NCI-H524 (cell line): ENCODE results near the gene RGS12.

ENCODE experiments used
- DNase-seq, 2 experiments: peaks; one replicate each; lab custom pipeline; 2025; lab: John Stamatoyannopoulos, UW

Gene RGS12

DNA sequence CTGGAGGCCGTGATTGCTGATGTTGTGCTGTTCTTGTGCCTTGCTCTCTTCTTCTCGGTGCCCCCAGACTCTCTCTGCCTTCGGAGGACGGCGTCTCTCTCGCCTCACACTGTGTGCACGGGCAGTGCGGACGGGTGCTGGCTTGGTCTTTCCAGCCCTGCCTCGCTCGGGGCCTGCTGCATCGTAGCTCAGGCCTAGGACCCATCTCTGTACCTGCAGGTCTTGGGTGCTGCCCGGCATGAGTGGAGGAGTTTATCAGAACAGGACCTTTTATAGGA, 18.2 kb downstream of the RGS12 start:
- no peak for DNase-seq

DNA sequence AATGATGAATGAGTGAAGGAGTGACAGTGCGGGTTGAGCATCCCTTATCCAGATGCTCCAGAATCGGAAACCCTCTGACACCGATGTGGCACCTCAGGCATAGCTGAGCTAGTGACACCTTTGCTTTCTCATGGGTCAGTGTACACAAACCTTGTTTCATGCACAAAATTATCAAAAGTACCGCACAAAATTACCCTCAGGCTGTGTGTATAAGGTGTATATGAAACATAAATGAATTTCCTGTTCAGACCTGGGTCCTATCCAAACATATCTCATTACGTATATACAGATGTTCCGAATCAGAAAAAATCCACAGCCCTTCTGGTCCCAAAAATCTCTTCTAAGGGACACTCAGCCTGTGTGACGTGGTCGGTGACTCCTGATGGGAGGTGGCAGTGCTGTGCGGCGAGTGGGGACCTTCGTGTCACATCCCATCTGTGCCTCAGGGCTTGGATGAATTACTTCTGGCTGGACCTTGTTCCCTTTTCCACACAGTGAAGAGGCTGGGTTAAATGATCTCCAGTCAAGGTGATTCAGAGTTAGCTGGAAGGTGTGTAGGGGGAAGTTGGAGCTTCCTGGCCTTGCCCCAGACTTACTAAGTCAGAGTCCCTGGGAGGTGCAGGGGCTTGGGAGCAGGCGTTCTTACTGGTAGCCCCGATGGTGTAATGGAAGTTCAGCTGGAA, 18.8 kb downstream of the RGS12 start:
- no peak for DNase-seq

DNA sequence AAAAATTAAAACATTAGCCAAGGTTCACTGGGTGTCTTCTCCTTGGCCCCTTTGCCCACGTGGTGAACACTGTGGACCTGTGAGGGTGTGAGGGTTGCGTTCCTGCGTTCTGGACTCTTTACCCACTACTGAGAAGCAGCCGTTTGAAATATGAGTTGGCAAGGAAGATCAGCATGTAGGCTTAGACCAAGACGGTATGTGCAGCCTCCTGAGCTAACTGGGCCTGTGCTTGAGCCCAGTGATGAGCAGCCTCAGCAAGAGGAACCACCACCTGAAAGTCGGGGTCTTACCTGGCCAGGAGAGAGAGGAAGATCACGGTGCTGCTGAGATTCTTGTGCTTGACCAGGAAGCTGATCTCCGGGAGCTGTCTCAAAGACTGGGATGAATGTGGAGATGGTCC, 19.5 kb downstream of the RGS12 start:
- DNase-seq = no peak

DNA sequence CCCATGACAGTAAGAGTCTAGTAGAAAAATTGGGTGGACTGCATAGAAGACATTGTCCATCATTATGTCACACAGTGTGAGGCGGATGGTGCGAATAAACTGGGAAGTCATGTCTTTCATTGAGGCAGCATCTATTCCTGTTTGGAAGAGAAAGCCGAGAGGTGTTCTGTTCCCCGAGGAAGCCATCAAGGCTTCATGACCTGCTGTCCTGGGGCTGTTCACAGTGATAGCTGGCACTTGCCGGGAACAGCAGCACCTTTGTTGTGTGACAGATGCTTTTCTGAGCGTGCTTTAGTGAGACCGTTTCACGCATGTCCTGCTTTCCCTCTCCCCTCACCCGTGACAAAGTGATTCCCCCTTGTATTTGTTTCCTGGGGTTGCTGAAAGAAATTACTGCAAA, 20.3 kb downstream of the RGS12 start:
- DNase-seq = no peak

DNA sequence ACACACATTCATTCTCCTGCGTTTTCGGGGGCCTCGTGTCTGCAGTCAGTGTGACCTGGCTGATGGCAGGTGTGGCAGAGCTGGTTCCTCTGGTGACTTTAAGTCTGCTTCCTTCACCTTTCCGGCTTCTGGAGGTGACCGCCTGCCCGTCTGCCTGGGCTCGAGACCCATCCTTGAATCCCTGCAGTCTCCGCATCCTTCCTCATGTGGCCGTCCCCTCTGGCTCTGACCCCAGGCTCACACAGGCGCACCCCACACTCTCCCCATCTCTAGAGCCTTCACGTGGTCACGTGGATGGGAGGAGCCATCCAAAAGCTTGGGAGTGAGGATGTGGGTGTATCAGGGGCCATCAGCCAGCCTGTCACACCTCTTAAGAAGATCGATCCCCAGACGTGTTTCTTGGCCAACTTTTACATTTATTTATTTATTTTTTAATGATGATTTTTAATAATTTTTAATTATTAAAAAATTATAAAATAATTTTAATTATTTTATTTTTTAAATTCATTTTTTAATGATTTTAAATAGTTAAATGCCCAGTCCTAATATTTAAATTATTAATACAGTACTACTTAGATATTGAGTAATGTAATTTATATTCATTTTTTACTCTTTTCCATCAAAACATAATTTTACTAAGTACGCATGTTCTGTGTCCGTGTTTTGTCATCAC, 20.9 kb downstream of the RGS12 start:
- DNase-seq = no peak

DNA sequence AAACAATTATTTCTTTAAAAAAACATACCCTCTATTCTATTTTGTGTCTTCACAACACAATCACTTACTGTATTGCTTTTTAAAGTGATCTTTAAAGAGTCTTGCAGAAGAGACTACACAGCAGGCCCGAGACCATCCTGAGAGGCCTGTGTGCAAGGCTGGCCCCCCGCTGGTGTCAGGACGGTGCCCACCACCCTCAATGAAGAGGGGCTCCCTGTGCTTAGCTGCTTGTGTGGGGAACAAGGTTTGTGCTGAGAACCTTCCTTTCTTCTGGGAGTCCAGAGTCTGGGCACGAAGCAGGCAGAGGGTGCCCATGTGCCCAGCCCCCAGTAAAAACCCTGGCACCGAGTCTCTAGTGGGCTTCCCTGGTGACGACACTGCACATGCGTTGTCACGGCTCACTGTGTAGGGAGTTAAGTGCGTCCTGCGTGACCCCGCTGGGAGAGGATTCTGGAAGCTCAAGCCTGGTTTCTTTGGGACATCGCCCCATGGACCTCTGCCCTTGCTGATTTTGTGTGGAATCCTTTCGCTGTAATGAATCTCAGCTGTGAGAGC, 22.0 kb downstream of the RGS12 start:
- no peak for DNase-seq

DNA sequence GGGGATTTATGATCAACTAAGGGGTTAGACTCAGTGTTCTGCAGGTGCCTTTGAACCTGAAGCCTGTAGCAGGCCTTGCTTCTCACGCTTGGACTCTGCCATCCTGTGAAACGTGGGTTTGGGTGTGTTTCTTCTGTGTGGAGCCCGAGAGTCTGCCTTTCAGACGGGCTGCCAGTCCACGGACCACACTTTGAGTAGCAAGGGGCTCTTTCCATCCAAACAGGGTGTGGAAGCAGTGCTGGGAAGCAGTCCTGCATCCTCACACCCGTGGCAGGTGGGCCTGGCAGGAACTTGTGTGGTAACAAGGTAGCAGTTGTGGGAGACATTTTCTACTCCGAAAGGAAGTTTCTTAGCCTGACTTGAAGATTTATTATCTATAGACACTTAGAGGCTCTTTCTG, 22.7 kb downstream of the RGS12 start:
- no peak for DNase-seq

DNA sequence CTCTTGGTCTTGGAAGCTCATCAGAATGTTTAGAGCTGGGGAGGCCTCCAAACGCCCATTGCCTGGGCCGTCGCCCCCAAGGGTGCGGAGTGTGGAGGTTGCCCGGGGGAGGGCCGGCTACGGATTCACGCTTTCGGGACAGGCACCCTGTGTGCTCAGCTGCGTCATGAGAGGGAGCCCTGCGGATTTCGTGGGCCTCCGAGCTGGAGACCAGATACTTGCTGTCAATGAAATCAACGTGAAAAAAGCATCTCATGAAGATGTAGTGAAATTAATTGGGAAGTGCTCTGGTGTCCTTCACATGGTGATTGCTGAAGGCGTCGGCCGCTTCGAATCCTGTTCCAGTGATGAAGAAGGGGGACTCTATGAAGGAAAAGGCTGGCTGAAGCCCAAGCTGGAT, 23.3 kb downstream of the RGS12 start:
- DNase-seq = no peak

DNA sequence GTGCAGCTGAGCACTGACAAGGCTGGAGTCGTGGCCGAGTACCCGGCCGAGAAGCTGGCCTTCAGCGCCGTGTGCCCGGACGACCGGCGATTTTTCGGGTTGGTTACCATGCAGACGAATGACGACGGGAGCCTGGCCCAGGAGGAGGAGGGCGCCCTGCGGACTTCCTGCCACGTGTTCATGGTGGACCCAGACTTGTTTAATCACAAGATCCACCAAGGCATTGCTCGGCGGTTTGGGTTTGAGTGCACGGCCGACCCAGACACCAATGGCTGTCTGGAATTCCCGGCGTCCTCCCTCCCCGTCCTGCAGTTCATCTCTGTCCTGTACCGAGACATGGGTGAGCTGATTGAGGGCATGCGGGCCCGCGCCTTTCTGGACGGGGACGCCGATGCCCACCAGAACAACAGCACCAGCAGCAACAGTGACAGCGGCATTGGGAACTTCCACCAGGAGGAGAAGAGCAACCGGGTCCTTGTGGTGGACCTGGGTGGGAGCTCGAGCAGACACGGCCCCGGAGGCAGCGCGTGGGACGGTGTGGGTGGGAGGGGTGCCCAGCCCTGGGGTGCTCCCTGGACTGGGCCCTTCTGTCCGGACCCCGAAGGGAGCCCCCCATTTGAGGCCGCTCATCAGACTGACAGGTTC, 24.3 kb downstream of the RGS12 start:
- DNase-seq = no peak

DNA sequence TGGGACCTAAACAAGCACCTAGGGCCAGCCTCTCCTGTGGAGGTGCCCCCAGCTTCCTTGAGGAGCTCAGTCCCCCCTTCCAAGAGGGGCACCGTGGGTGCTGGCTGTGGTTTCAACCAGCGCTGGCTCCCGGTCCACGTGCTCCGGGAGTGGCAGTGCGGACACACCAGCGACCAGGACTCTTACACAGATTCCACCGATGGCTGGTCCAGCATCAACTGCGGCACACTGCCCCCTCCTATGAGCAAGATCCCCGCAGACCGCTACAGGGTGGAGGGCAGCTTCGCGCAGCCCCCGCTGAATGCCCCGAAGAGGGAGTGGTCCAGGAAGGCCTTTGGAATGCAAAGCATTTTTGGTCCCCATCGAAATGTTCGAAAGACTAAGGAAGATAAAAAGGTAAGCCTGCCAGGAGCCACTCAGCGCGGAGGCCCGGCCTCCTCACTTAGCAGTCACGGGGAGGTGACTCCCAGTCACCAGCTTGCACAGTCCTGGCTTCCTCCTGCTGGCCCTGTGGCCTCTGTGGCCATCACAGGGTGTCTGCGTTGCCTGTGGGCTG, 24.9 kb downstream of the RGS12 start:
- DNase-seq = no peak

DNA sequence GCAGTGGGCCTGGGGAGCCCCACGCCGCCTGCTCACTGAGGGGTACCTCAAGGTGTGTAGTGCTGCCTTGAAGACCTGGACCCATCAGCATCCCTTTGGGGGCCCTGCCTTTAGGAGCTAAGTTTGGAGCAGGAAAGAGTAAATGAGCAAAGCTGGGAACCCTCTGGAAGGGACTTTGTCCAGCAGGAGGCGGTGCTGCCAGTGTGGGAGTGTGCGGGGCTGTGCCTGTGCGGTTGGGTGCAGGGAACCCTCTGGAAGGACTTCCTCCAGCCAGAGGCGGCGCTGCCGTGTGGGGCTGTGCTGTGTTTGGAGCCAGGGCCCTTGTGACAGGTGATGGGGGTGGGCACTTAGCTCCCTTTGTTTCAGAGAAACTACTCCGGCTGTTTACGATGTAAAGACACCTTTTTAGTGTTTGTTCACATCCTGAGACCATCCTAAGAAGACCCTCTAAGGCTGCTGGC, 25.8 kb downstream of the RGS12 start:
- DNase-seq = no peak

DNA sequence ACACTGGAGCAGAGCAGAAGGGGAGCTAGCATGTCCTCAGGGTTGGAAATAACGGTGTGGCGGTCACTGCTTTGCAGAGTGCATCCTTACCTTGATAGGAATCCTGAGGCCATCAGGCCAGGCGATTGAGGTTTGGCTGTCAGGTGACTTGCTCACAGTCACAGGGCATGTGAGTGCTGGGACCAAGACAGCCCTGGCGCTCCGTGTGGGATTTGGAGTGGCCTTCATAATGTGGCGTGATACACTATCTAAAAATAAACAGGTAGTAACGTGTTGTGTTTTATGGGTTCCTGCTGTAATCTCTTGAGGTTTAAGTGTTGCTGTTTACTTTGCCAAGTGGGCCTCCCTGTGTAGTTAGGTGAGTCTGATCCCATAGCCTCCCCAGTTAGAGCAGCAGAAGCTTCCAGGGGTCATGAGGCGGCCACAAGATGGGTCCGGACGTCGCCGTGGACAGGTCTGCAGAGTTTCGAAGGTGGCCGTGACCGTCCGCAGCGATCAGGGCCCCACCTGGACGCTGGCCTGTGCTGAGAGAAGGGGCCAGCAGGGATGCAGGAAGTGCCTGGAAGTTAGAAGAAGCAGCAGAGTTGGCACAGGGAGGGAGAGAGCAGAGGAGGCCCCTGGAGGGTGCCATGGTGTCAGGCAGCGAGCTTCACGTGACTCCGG, 27.7 kb downstream of the RGS12 start:
- no peak for DNase-seq

DNA sequence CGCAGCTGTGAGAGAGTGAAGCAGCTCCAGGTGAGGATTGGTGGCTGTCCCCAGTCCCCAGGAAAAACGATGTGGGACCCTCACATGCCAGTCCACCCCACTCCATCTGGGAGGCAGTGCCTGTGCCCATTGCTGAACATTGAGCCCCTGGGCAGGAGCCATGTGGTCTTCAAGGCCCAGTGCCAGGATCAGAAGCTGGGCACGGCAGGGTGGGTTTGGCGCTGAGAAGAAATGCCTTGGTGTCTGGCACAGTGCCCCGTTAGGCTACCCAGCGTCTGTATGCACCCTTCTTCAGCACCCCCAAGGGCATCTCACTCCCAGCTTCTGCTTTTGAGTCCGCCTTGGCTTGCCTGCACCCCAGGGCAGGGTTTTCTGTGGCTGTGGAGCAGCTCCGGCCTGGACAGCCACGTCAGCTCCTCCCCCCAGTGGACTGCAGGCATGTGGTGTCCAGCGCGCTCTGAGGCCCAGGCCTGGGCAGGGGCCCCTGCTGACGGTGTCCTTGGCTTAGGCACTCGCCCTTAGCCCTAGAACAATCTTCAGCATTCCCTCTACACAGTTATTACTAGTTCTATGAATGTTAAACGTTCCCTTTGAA, 28.6 kb downstream of the RGS12 start:
- DNase-seq = no peak

DNA sequence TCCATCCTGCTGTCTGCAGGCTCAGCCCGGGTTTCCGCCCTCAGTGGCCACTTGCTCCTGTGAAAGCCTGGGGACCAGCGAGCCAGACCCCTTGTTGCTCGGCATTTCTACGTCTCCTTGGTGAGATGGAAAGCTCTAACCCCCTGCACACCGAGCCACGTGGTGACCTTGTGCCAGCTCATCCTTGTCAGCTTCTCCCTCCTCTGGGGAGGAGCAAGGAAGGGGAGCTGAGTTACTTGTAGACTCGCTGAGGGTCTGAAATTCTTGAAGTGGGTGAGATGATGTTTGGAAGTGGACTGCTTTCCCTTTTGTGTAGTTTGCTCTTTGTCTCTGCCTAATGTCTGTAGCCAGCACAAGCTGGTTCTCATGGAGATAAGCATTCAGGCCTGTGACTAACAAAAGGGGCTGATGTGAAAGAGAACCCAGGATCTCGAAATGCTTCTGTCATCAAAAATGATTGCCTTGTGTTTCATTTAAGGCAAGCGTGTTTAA, 29.3 kb downstream of the RGS12 start:
- DNase-seq = no peak

DNA sequence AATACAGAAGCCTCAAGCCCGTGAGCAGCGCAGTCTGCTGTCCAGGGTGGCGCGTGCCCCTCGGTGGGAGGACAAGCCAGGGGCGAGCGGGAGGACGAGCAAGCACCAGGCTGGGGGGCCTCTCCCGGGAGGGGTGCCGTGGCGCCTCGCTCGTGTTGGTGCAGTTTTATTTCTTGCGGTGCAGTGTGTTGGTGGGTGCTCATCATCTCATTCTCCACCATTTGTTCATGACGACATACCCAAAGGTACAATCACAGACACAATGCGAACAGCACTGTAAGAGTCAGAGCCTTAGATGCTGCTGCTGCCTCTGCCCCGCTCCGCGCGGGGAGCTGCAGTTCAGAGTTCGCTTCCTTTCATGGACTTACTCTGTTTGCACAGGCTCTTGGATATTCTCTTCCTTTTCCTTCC, 30.3 kb downstream of the RGS12 start:
- DNase-seq = no peak

DNA sequence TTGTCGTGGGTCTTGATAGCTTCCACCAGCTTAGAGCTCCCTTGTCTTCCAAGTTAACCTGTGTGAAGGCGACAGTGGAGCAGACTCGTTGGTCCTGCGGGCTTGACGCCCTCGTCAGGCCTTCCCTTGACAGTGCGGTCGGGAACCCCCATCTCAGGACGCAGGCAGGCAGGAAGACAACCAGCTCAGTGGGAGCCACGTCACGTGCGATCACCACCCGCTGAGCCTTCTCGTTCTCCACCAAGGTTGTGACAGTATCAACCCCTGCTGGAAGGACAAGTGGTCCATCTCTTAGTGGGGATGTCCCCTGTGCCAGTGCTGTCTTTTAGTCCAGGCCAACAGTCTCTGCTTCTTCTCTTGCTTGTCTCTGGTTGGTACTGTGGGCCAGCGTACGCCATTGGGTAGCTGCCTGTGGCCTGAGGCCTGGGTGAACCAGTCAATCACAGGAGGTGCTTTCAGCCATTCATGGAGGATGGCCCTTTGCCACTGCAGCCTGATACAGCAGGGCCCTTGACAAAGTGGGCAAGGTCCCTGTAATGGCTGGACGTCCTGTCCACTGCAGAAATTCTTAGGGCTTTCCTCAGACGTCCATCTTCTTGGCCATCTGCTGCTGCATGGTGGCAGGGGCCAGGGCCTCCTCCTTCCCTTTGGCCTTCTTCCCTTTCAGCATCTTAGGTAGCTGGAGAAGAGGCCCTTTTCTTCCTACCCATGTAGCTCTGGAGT, 31.4 kb downstream of the RGS12 start:
- no peak for DNase-seq

DNA sequence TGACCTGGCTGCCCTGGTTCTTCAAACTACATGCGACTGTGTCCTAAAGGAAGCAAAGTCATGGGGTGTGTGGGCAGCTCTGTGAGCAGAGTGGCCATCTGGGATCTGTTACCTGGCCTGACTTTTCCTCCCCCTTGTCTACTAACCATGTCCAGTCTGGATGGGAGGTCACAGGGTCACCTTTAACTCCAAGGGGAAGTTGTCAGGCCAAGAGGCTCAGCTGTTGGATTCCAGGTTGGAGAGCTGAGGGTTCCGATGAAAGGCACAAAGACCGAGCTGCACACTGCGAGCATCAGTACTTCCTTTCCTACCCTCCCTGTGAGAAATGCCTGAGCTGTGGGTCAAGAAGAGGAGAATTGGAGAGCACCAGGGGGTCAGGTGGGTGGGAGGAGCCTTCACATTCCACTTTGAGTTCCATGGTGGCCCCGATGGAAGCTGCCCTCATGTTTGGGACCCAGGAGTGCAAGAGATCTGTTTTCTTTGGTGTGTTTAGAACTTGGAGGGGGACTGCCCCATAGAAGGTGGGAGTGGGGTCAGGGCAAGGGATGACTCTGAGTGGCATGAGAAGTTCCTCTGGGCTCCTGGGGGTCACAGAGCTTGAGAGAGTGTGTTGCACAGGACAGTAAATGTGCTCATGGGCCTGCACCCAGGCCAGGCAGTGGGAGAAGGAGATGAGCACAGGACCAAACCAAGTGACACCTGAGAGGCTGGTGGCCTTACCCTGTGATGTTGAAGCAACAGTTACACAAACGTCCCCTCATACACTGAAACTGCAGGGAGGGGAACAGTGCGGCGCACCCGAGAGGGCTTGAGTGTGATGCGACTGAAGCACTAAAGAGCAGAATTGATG, 36.2 kb downstream of the RGS12 start:
- DNase-seq = no peak

DNA sequence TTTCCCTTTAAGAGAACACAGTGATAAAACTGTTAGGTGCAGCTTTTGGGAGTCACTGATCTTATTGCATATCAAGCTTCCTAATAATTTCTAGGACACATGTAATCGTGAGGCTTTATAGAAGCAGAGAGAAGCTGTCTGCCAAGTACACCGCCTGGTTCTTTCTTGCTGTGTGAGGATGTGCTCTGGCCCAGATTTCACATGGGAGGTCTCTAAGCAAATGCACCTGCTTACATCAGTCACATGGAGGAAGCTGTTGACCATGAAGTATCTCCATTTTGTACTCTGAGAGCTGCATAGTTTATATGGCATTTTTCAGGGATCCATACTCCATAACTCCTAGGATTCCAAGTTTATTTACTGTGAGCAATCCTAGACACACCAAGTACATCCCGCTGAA, 37.1 kb downstream of the RGS12 start:
- no peak for DNase-seq

DNA sequence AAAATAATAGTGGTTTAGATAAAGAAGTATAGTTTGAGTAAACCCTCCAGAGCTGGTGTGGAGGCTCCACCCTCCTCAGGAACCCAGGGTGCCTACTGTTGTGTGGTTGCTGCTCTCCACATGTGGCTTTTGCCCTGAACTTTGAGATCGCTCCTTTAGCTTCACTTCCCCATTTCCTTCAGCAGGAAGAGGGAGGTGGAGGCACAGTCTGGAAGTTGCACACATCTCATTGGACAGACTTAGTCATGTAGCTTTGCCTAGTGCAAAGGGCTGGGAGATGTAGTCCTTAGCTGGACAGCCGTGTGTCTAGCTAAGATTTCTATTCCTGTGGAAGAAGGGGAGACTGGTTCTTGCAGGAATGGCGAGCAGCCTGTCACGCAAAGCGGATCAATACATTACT, 37.9 kb downstream of the RGS12 start:
- DNase-seq = no peak
